ENCODE results near the gene CBFA2T3. TPM values are rescaled to one million over a fixed set of nuclear protein-coding genes. Genes with fewer than 3 reads are reported as not detected.

The CBFA2T3 gene
- total RNA-seq, 2 donors from 2014 or later, result 10.1 to 10.5 TPM

GRCh38 chr16:88854306-88855111 lies 122.5 kb downstream of the CBFA2T3 start:
- H3K9ac ChIP-seq (ENCODE audit: low read depth in 2 of 2, low read length in 2 of 2), result no peak overlapping the region
- intact Hi-C loops (cut with DNase I), result loop anchor here (5.0 to 10.0 kb wide), 3 partner anchors 42 to 400 kb away; partner anchors contain the start of genes APRT, ZFPM1 and ZNF778
- no peaks in the 10 kb centered on the region for H3K27me3 ChIP-seq
- no peak for TF ChIP-seq CTCF (IDR thresholded peaks at IDR 0.05)
- H3K4me1 ChIP-seq, result peaks cover 12% of the 10 kb centered on the region
- no peak overlapping the region for H3K27ac ChIP-seq
- H3K36me3 ChIP-seq, result no peaks in the 10 kb centered on the region
- H3K4me3 ChIP-seq, result no peak overlapping the region
- H3K9me3 ChIP-seq, result no peaks in the 10 kb centered on the region
- DNase-seq, result no peak

GRCh38 chr16:88853325-88853941 lies 123.6 kb downstream of the CBFA2T3 start:
- DNase-seq, result no peak
- no peak overlapping the region for H3K9ac ChIP-seq (ENCODE audit: low read depth in 2 of 2, low read length in 2 of 2)
- H3K4me3 ChIP-seq, result no peak overlapping the region
- intact Hi-C loops (cut with DNase I), result loop anchor here (10.0 kb wide), 2 partner anchors 361 to 399 kb away; partner anchors contain the start of genes ZFPM1 and ZNF778
- no peak for TF ChIP-seq CTCF (IDR thresholded peaks at IDR 0.05)
- H3K4me1 ChIP-seq, result peaks cover 12% of the 10 kb centered on the region
- H3K36me3 ChIP-seq, result no peaks in the 10 kb centered on the region
- no peaks in the 10 kb centered on the region for H3K27me3 ChIP-seq
- H3K9me3 ChIP-seq, result no peaks in the 10 kb centered on the region
- H3K27ac ChIP-seq, result no peak overlapping the region

- no peak overlapping the region for H3K9ac ChIP-seq (ENCODE audit: low read depth in 2 of 2, low read length in 2 of 2)
- no peak overlapping the region for H3K4me3 ChIP-seq
- no peak overlapping the region for H3K27ac ChIP-seq
- no peak for DNase-seq
- intact Hi-C loops (cut with DNase I), result loop anchor here (10.0 kb wide), 2 partner anchors 363 to 397 kb away; partner anchors contain the start of genes ZFPM1 and ZNF778
- peaks cover 7% of the 10 kb centered on the region for H3K4me1 ChIP-seq
- no peaks in the 10 kb centered on the region for H3K36me3 ChIP-seq
- no peaks in the 10 kb centered on the region for H3K9me3 ChIP-seq
- no peak for TF ChIP-seq CTCF (IDR thresholded peaks at IDR 0.05)
- H3K27me3 ChIP-seq, result no peaks in the 10 kb centered on the region
Measured at GRCh38 chr16:88851616-88852015, 125.4 kb downstream of the CBFA2T3 start.

GRCh38 chr16:88850531-88851199 lies 126.3 kb downstream of the CBFA2T3 start:
- H3K9me3 ChIP-seq, result no peaks in the 10 kb centered on the region
- intact Hi-C loops (cut with DNase I), result loop anchor here (10.0 kb wide), 2 partner anchors 364 to 396 kb away; partner anchors contain the start of genes ZFPM1 and ZNF778
- TF ChIP-seq CTCF (IDR thresholded peaks at IDR 0.05), result no peak
- no peak overlapping the region for H3K9ac ChIP-seq (ENCODE audit: low read depth in 2 of 2, low read length in 2 of 2)
- no peak for DNase-seq
- H3K4me3 ChIP-seq, result no peak overlapping the region
- H3K36me3 ChIP-seq, result no peaks in the 10 kb centered on the region
- no peaks in the 10 kb centered on the region for H3K27me3 ChIP-seq
- H3K27ac ChIP-seq, result no peak overlapping the region
- peaks cover 1% of the 10 kb centered on the region for H3K4me1 ChIP-seq

GRCh38 chr16:88848557-88848956 lies 128.4 kb downstream of the CBFA2T3 start:
- TF ChIP-seq CTCF (IDR thresholded peaks at IDR 0.05), result no peak
- no peak for DNase-seq
- Histone ChIP-seq H3K9ac (ENCODE audit: low read depth in 2 of 2, low read length in 2 of 2) (no peak overlapping the region), H3K27ac (no peak overlapping the region), H3K36me3 (no peaks in the 10 kb centered on the region), H3K27me3 (no peaks in the 10 kb centered on the region), H3K4me1 (no peaks in the 10 kb centered on the region), H3K4me3 (no peak overlapping the region), H3K9me3 (no peaks in the 10 kb centered on the region)
- intact Hi-C loops (cut with DNase I), result no loop called here

Measured in colonic mucosa (tissue), 4 donors.